IMR-90 (cell line): Measurements from ENCODE around the gene MKNK2. TPM values are rescaled to one million over a fixed set of nuclear protein-coding genes. Genes with fewer than 3 reads are reported as not detected.
A peak's percentile ranks its signal among the peaks of the same experiment; 100 is the strongest.

Source experiments
- ATAC-seq: fragments of 200-7000 bp; cut with Tn5 transposase; 2 replicates; pipeline ENCODE4 v1.9.1; 2020; ENCODE audit warnings: low read depth, mild to moderate bottlenecking, moderate library complexity
- BruUV-seq: library from RNA; stranded (reverse); fragments of 400-500 nt; replicated peaks from 2 replicates; lab custom pipeline; 2021; lab: Mats Ljungman, UMichigan
- CTCF ChIA-PET: fragments of 300-600 bp; formaldehyde crosslinking; extraction: SDS; loops from one replicate; lab custom pipeline; 2021; ENCODE audit warnings: antibody characterized with exemption; lab: Yijun Ruan, JAX
- POLR2A ChIA-PET: fragments of 300-600 bp; sonication (Branson Sonifier 250); formaldehyde crosslinking; loops from one replicate; lab custom pipeline; 2022; ENCODE audit warnings: antibody characterized with exemption; ENCODE audit not compliant: unreplicated experiment; lab: Charles Lee
- DNase-seq: peaks from one replicate; pipeline ENCODE4 v3.0.0; 2013
- H2AFZ ChIP-seq: replicated peaks from 2 replicates; pipeline ENCODE3; 2013; ENCODE audit warnings: low read length, mild to moderate bottlenecking; ENCODE audit not compliant: poor library complexity
- H2AK5ac ChIP-seq: 2 replicates; pipeline ENCODE4 v1.6.1; 2013; ENCODE audit warnings: low read depth, low read length, inconsistent platforms
- H2AK9ac ChIP-seq: replicated peaks from 2 replicates; pipeline ENCODE3; 2013; ENCODE audit warnings: mild to moderate bottlenecking, low read depth, low read length, moderate library complexity; ENCODE audit not compliant: poor library complexity
- H2BK120ac ChIP-seq: 2 replicates; pipeline ENCODE4 v1.6.1; 2013; ENCODE audit warnings: low read depth, low read length, inconsistent platforms
- H2BK15ac ChIP-seq: 3 replicates; pipeline ENCODE4 v1.6.1; 2013; ENCODE audit warnings: low read depth, low read length, inconsistent platforms
- H2BK20ac ChIP-seq: 2 replicates; pipeline ENCODE4 v1.6.1; 2013; ENCODE audit warnings: low read depth, mild to moderate bottlenecking, inconsistent platforms, low read length, moderate library complexity
- H2BK5ac ChIP-seq: 2 replicates; pipeline ENCODE4 v1.6.1; 2013; ENCODE audit warnings: mild to moderate bottlenecking, low read depth, low read length, inconsistent platforms; ENCODE audit not compliant: poor library complexity, severe bottlenecking
- H3K14ac ChIP-seq: replicated peaks from 2 replicates; pipeline ENCODE4 v1.6.1; 2013; ENCODE audit warnings: low read depth, low read length, inconsistent platforms
- H3K18ac ChIP-seq: 2 replicates; pipeline ENCODE4 v1.6.1; 2013; ENCODE audit warnings: low read depth, low read length, control low read depth
- H3K23ac ChIP-seq: 2 replicates; pipeline ENCODE4 v1.6.1; 2013; ENCODE audit warnings: low read depth, low read length, inconsistent platforms
- H3K27ac ChIP-seq: 2 replicates; pipeline ENCODE4 v1.5.1; 2013; ENCODE audit warnings: mild to moderate bottlenecking, control low read depth, low read length; ENCODE audit not compliant: insufficient read depth
- H3K27me3 ChIP-seq: 2 replicates; pipeline ENCODE4 v1.6.1; 2013; ENCODE audit warnings: low read length; ENCODE audit not compliant: control insufficient read depth, insufficient read depth
- H3K36me3 ChIP-seq: 2 replicates; pipeline ENCODE4 v1.6.1; 2013; ENCODE audit warnings: low read length, mixed read lengths; ENCODE audit not compliant: control insufficient read depth, insufficient read depth
- H3K4ac ChIP-seq: 2 replicates; pipeline ENCODE4 v1.6.1; 2013; ENCODE audit warnings: low read depth, low read length, inconsistent platforms
- H3K4me1 ChIP-seq: 2 replicates; pipeline ENCODE4 v1.6.1; 2013; ENCODE audit warnings: low read length, mixed read lengths; ENCODE audit not compliant: control insufficient read depth, insufficient read depth
- H3K4me2 ChIP-seq: 2 replicates; pipeline ENCODE4 v1.6.1; 2013; ENCODE audit warnings: low read depth, mild to moderate bottlenecking, control low read depth, low read length, moderate library complexity
- H3K4me3 ChIP-seq: 2 replicates; pipeline ENCODE4 v1.5.1; 2013; ENCODE audit warnings: low read depth, mild to moderate bottlenecking, control low read depth, low read length, moderate library complexity; ENCODE audit not compliant: insufficient read depth
- H3K56ac ChIP-seq: 2 replicates; pipeline ENCODE4 v1.6.1; 2013; ENCODE audit warnings: low read length, inconsistent platforms; ENCODE audit not compliant: insufficient read depth; ENCODE audit errors: extremely low read depth
- H3K79me1 ChIP-seq, 2 experiments: 2 replicates each; pipeline ENCODE4 v1.6.1; 2013; ENCODE audit warnings: low read length in 2 of 2, inconsistent platforms in 1 of 2, low read depth in 1 of 2
- H3K9ac ChIP-seq: 2 replicates; pipeline ENCODE4 v1.6.1; 2013; ENCODE audit warnings: low read depth, low read length, control low read depth
- H3K9me1 ChIP-seq: 2 replicates; pipeline ENCODE4 v1.6.1; 2013; ENCODE audit warnings: low read length, inconsistent platforms; ENCODE audit not compliant: insufficient read depth
- H3K9me3 ChIP-seq: 2 replicates; pipeline ENCODE4 v1.6.1; 2013; ENCODE audit warnings: low read length; ENCODE audit not compliant: control insufficient read depth, insufficient read depth
- H4K20me1 ChIP-seq: 2 replicates; pipeline ENCODE4 v1.6.1; 2013; ENCODE audit warnings: low read length, inconsistent platforms; ENCODE audit not compliant: insufficient read depth
- H4K5ac ChIP-seq: 2 replicates; pipeline ENCODE4 v1.6.1; 2013; ENCODE audit warnings: mild to moderate bottlenecking, low read depth, low read length, control low read depth
- H4K8ac ChIP-seq, 2 experiments: 2 replicates each; pipeline ENCODE4 v1.6.1; 2013; ENCODE audit warnings: low read depth in 2 of 2, low read length in 2 of 2, control low read depth in 1 of 2, inconsistent platforms in 1 of 2
- H4K91ac ChIP-seq: 2 replicates; pipeline ENCODE4 v1.6.1; 2013; ENCODE audit warnings: low read depth, low read length, inconsistent platforms; ENCODE audit not compliant: insufficient read depth
- CHD1 ChIP-seq: IDR thresholded peaks from 2 replicates; pipeline ENCODE4 v1.6.1; 2012; ENCODE audit warnings: low read depth, low read length, improper control_type of control experiment
- MXI1 ChIP-seq: IDR thresholded peaks from 2 replicates; pipeline ENCODE4 v1.6.1; 2012; ENCODE audit warnings: low read depth, mild to moderate bottlenecking, low read length, moderate library complexity, borderline replicate concordance
- WGBS, 2 experiments: methylation state at CpG; one replicate each; pipeline versions ENCODE4 v1.1.5 to v1.1.7; 2013; ENCODE audit warnings: missing lambda C conversion rate in 2 of 2; ENCODE audit not compliant: insufficient read length in 1 of 2; ENCODE audit errors: extremely low coverage in 2 of 2; 5-methylcytosine and 5-hydroxymethylcytosine counted together
- dilution Hi-C: fragments of 300-500 bp; cut with HindIII; formaldehyde crosslinking; loops from one replicate; pipeline ENCODE4 v1.14.3; 2018; ENCODE audit warnings: low sequenced_read_pairs; ENCODE audit not compliant: unreplicated experiment
- in situ Hi-C: fragments of 300-500 bp; cut with MboI; formaldehyde crosslinking; loops from 3 replicates; pipeline ENCODE4 v1.14.3; 2019; ENCODE audit warnings: low sequenced_read_pairs, inconsistent platforms, mixed read lengths
- intact Hi-C: fragments of 100-400 bp; cut with micrococcal nuclease; formaldehyde crosslinking; loops from 2 replicates; pipeline ENCODE4 v1.10.0; 2022
- polyA plus RNA-seq, 3 experiments: library from polyadenylated mRNA; depleted of rRNA; stranded (reverse); fragments of >200 nt; gene quantifications; 2 replicates each; pipeline ENCODE4 v1.2.3, GENCODE V29; 2012; ENCODE audit warnings: low replicate concordance in 1 of 3
- total RNA-seq: library from RNA; depleted of rRNA; stranded (reverse); fragments of >200 nt; gene quantifications from 2 replicates; pipeline ENCODE4 v1.2.3, GENCODE V29; 2012

Gene MKNK2
- total and polyA plus RNA-seq, 2 of the 4 experiments (the other 2 are of a cell fraction): 21.9 to 31.8 TPM

GRCh38 chr19:2064395-2064787 is 13.3 kb upstream of the MKNK2 start:
- peaks cover 20% of the 10 kb centered on the region for H3K4me1 ChIP-seq
- in situ Hi-C loops: no loop called here
- dilution Hi-C loops: no loop called here
- no peaks in the 10 kb centered on the region for H3K9me3 ChIP-seq
- DNase-seq (no peak), ATAC-seq (no peak)
- no peaks in the 10 kb centered on the region for H3K27me3 ChIP-seq
- no peak overlapping the region for H3K4ac ChIP-seq
- H3K14ac ChIP-seq: no peak overlapping the region
- H2BK5ac ChIP-seq: no peak overlapping the region
- H3K9me1 ChIP-seq: peaks cover 7% of the 10 kb centered on the region
- H3K79me1 ChIP-seq: peaks cover 5 to 22% of the 10 kb centered on the region in 2 experiments; a peak in 3 of 4 replicates
- no peak overlapping the region for H3K27ac ChIP-seq
- no peak overlapping the region for H4K5ac ChIP-seq
- H2AK5ac ChIP-seq: no peak overlapping the region
- TF ChIP-seq MXI1 (no peak), CHD1 (no peak)
- H2BK120ac ChIP-seq: no peak overlapping the region
- H2BK15ac ChIP-seq: no peak overlapping the region
- H3K18ac ChIP-seq: no peak overlapping the region
- no peak overlapping the region for H3K23ac ChIP-seq
- intact Hi-C loops: no loop called here
- H2AK9ac ChIP-seq: peak overlapping the region; percentile 39
- 88% methylated on average over 8 of the region's 13 CpGs; no CpG with 5 or more reads in 1 of the 2 experiments for WGBS, 2 experiments
- no peak overlapping the region for H3K56ac ChIP-seq
- H4K8ac ChIP-seq: no peak overlapping the region
- ChIA-PET POLR2A (no interaction called here), CTCF (no interaction called here)
- no peaks in the 10 kb centered on the region for H4K20me1 ChIP-seq
- BruUV-seq: no TSS peak
- peak overlapping the region; percentile 78 for H2AFZ ChIP-seq
- no peak overlapping the region for H3K4me3 ChIP-seq
- H3K9ac ChIP-seq: no peak overlapping the region
- no peaks in the 10 kb centered on the region for H3K36me3 ChIP-seq
- no peak overlapping the region for H2BK20ac ChIP-seq
- no peak overlapping the region for H4K91ac ChIP-seq
- H3K4me2 ChIP-seq: no peak overlapping the region
